Small intestine (tissue), 7 donors: Measurements from ENCODE around the gene ACAA2. TPM values are rescaled to one million over a fixed set of nuclear protein-coding genes. Genes with fewer than 3 reads are reported as not detected.
"Not testable (repeated sequence)": the region's sequence is repeated elsewhere in the genome, so short reads cannot be mapped to it uniquely, and the experiment has no call there.

Source experiments
- DNase-seq, 2 donors: peaks; one replicate each; pipeline versions ENCODE4 v3.0.0 to v3.0.0-alpha.2; 2013
- FAIRE-seq: peaks from 2 replicates; lab custom pipeline; 2012; peaks lifted over from hg19 to GRCh38; lab: Jason Lieb, UNC
- H3K27ac ChIP-seq, 3 donors: one replicate each; pipeline ENCODE4 v1.5.1; 2013; ENCODE audit warnings: low read length in 2 of 3, mild to moderate bottlenecking in 2 of 3, control low read depth in 1 of 3, inconsistent platforms in 1 of 3, low read depth in 1 of 3, moderate library complexity in 1 of 3
- H3K27me3 ChIP-seq, 3 donors: one replicate each; pipeline ENCODE4 v1.6.1; 2013; ENCODE audit warnings: low read length in 3 of 3, inconsistent platforms in 1 of 3; ENCODE audit not compliant: control insufficient read depth in 3 of 3, insufficient read depth in 3 of 3
- H3K36me3 ChIP-seq, 3 donors: one replicate each; pipeline ENCODE4 v1.6.1; 2013; ENCODE audit warnings: low read length in 3 of 3, inconsistent platforms in 1 of 3, low read depth in 1 of 3, mild to moderate bottlenecking in 1 of 3, moderate library complexity in 1 of 3; ENCODE audit not compliant: control insufficient read depth in 3 of 3, insufficient read depth in 2 of 3
- H3K4me1 ChIP-seq, 3 donors: one replicate each; pipeline ENCODE4 v1.6.1; 2013; ENCODE audit warnings: low read length in 2 of 3, inconsistent platforms in 1 of 3, low read depth in 1 of 3, mild to moderate bottlenecking in 1 of 3, moderate library complexity in 1 of 3; ENCODE audit not compliant: control insufficient read depth in 3 of 3, insufficient read depth in 2 of 3
- H3K4me3 ChIP-seq, 3 donors: one replicate each; pipeline ENCODE4 v1.5.1; 2013; ENCODE audit warnings: low read length in 3 of 3, control low read depth in 1 of 3, inconsistent platforms in 1 of 3, low read depth in 1 of 3, mild to moderate bottlenecking in 1 of 3, moderate library complexity in 1 of 3
- H3K9me3 ChIP-seq, 2 donors: one replicate each; pipeline ENCODE4 v1.6.1; 2013; ENCODE audit warnings: low read depth in 1 of 2, low read length in 1 of 2; ENCODE audit not compliant: control insufficient read depth in 2 of 2, insufficient read depth in 1 of 2
- WGBS, 3 donors: extraction: QIAGEN DNeasy Blood & Tissue Kit; methylation state at CpG; one replicate each; pipeline ENCODE4 v1.1.7; 2013; 5-methylcytosine and 5-hydroxymethylcytosine counted together
- polyA plus RNA-seq, 4 donors: library from polyadenylated mRNA; stranded (reverse) in 3 of 4; unstranded in 1 of 4; fragments of 200-250 nt in 3 of 4; fragments of 120-200 nt in 1 of 4; gene quantifications; one replicate each; pipeline versions ENCODE4 v1.2.1 to v1.2.3, GENCODE V29; 2013
- donor health status: healthy with polysubstance abuse.
- donor health status: control.
- donor health status: control.
- donor health status: Bipolar disorder and iron deficiency.
- donor health status: healthy.

The ACAA2 gene
- polyA plus RNA-seq, 4 donors: 114 to 397 (median 208) TPM

GRCh38 chr18:49843778-49844625, 30.7 kb upstream of the ACAA2 start:
- H3K27ac ChIP-seq: no peak overlapping the region
- H3K4me3 ChIP-seq: no peak overlapping the region
- peaks cover 5 to 85% (median 17%) of the 10 kb centered on the region in 3 donors for H3K36me3 ChIP-seq
- H3K9me3 ChIP-seq: no peaks in the 10 kb centered on the region
- WGBS, 3 donors: 82 to 93% (median 86%) methylated on average over 6 of the region's 6 CpGs
- FAIRE-seq: no peak
- no peak for DNase-seq
- no peaks in the 10 kb centered on the region for H3K27me3 ChIP-seq
- peaks cover 0 to 10% (median 0%) of the 10 kb centered on the region in 3 donors for H3K4me1 ChIP-seq

- no peaks in the 10 kb centered on the region for H3K27me3 ChIP-seq
- DNase-seq: no peak
- no peak overlapping the region for H3K27ac ChIP-seq
- peaks cover 0 to 1% (median 0%) of the 10 kb centered on the region in 3 donors for H3K4me1 ChIP-seq
- FAIRE-seq: no peak
- no peak overlapping the region for H3K4me3 ChIP-seq
- no peaks in the 10 kb centered on the region for H3K9me3 ChIP-seq
- H3K36me3 ChIP-seq: peaks cover 5 to 79% (median 22%) of the 10 kb centered on the region in 3 donors
- WGBS, 3 donors: 91 to 94% (median 92%) methylated on average over 10 of the region's 10 CpGs
Observed at GRCh38 chr18:49843131-49843530, 29.8 kb upstream of the ACAA2 start.

- WGBS, 3 donors: 89 to 95% (median 92%) methylated on average over 4 of the region's 4 CpGs
- Histone ChIP-seq H3K27ac (no peak overlapping the region), H3K36me3 (peaks cover 5 to 75% (median 26%) of the 10 kb centered on the region in 3 donors), H3K4me1 (no peaks in the 10 kb centered on the region), H3K4me3 (no peak overlapping the region), H3K9me3 (no peaks in the 10 kb centered on the region), H3K27me3 (no peaks in the 10 kb centered on the region)
- no peak for DNase-seq
- FAIRE-seq: no peak
Observed at GRCh38 chr18:49842656-49843055, 29.3 kb upstream of the ACAA2 start.

GRCh38 chr18:49841236-49842217, 28.2 kb upstream of the ACAA2 start:
- Histone ChIP-seq H3K36me3 (peaks cover 5 to 72% (median 27%) of the 10 kb centered on the region in 3 donors), H3K27me3 (no peaks in the 10 kb centered on the region), H3K4me1 (peaks cover 0 to 4% (median 0%) of the 10 kb centered on the region in 3 donors), H3K4me3 (no peak overlapping the region), H3K27ac (no peak overlapping the region), H3K9me3 (no peaks in the 10 kb centered on the region)
- FAIRE-seq (no peak), DNase-seq (no peak)
- 85 to 92% (median 90%) methylated on average over 12 of the region's 12 CpGs for WGBS, 3 donors

- DNase-seq (no peak), FAIRE-seq (no peak)
- Histone ChIP-seq H3K4me1 (peaks cover 2 to 17% (median 3%) of the 10 kb centered on the region in 3 donors), H3K27ac (no peak overlapping the region), H3K4me3 (no peak overlapping the region), H3K9me3 (no peaks in the 10 kb centered on the region), H3K36me3 (peaks cover 5 to 52% (median 25%) of the 10 kb centered on the region in 3 donors), H3K27me3 (no peaks in the 10 kb centered on the region)
- WGBS, 3 donors: 88 to 93% (median 90%) methylated on average over 8 of the region's 8 CpGs
Observed at GRCh38 chr18:49839012-49839411, 25.7 kb upstream of the ACAA2 start.

GRCh38 chr18:49838381-49838780, 25.0 kb upstream of the ACAA2 start:
- no peaks in the 10 kb centered on the region for H3K9me3 ChIP-seq
- FAIRE-seq: no peak
- peak overlapping the region in 1 of 3 donors; percentile 29 for H3K27ac ChIP-seq
- WGBS, 3 donors: 93 to 96% (median 95%) methylated on average over 4 of the region's 4 CpGs
- H3K27me3 ChIP-seq: no peaks in the 10 kb centered on the region
- no peak for DNase-seq
- no peak overlapping the region for H3K4me3 ChIP-seq
- peaks cover 2 to 24% (median 3%) of the 10 kb centered on the region in 3 donors for H3K4me1 ChIP-seq
- peaks cover 5 to 46% (median 23%) of the 10 kb centered on the region in 3 donors for H3K36me3 ChIP-seq

- H3K9me3 ChIP-seq: no peaks in the 10 kb centered on the region
- H3K4me1 ChIP-seq: peaks cover 2 to 27% (median 3%) of the 10 kb centered on the region in 3 donors
- 84 to 90% (median 88%) methylated on average over 5 of the region's 5 CpGs for WGBS, 3 donors
- FAIRE-seq (no peak), DNase-seq (no peak)
- peak overlapping the region in 1 of 3 donors; percentile 29 for H3K27ac ChIP-seq
- H3K36me3 ChIP-seq: peaks cover 5 to 41% (median 23%) of the 10 kb centered on the region in 3 donors
- H3K4me3 ChIP-seq: no peak overlapping the region
- H3K27me3 ChIP-seq: no peaks in the 10 kb centered on the region
Observed at GRCh38 chr18:49837889-49838288, 24.6 kb upstream of the ACAA2 start.

- WGBS, 3 donors: 94 to 96% (median 94%) methylated on average over 9 of the region's 9 CpGs
- H3K4me1 ChIP-seq: peaks cover 5 to 32% (median 6%) of the 10 kb centered on the region in 3 donors
- not testable (repeated sequence) for H3K9me3 ChIP-seq, FAIRE-seq, H3K27me3 ChIP-seq, DNase-seq, H3K4me3 ChIP-seq
- peak overlapping the region in 1 of 3 donors; percentile 3 for H3K27ac ChIP-seq
- peaks cover 5 to 36% (median 24%) of the 10 kb centered on the region in 3 donors for H3K36me3 ChIP-seq
Observed at GRCh38 chr18:49837316-49837835, 24.0 kb upstream of the ACAA2 start.
